Endothelial cell (in vitro differentiated cells): Measurements from ENCODE around the gene CHIC2. TPM values are rescaled to one million over a fixed set of nuclear protein-coding genes. Genes with fewer than 3 reads are reported as not detected.
"Not testable (repeated sequence)": the region's sequence is repeated elsewhere in the genome, so short reads cannot be mapped to it uniquely, and the experiment has no call there.

Experiments
- DNase-seq: peaks from one replicate; pipeline ENCODE4 v3.0.0; 2021; ENCODE audit warnings: low spot score
- H3K27ac Mint-ChIP-seq: one replicate; pipeline ENCODE4 v1.8.0; 2021; ENCODE audit warnings: mixed read lengths, inconsistent platforms; ENCODE audit not compliant: unreplicated experiment
- H3K27me3 Mint-ChIP-seq: one replicate; pipeline ENCODE4 v1.8.0; 2021; ENCODE audit warnings: mild to moderate bottlenecking, moderate library complexity, mixed read lengths, inconsistent platforms; ENCODE audit not compliant: unreplicated experiment
- H3K36me3 Mint-ChIP-seq: one replicate; pipeline ENCODE4 v1.8.0; 2021; ENCODE audit warnings: mild to moderate bottlenecking, low read depth, mixed read lengths, inconsistent platforms; ENCODE audit not compliant: unreplicated experiment
- H3K4me1 Mint-ChIP-seq: one replicate; pipeline ENCODE4 v1.8.0; 2021; ENCODE audit warnings: mild to moderate bottlenecking, mixed read lengths, inconsistent platforms; ENCODE audit not compliant: unreplicated experiment
- H3K4me3 Mint-ChIP-seq: one replicate; pipeline ENCODE4 v1.8.0; 2021; ENCODE audit warnings: mild to moderate bottlenecking, mixed read lengths, inconsistent platforms; ENCODE audit not compliant: unreplicated experiment
- H3K9me3 Mint-ChIP-seq: one replicate; pipeline ENCODE4 v1.8.0; 2021; ENCODE audit warnings: mixed read lengths, inconsistent platforms; ENCODE audit not compliant: unreplicated experiment
- long read RNA-seq: library from polyadenylated mRNA; unstranded; transcript quantifications from one replicate; pipeline ENCODE4 v2.0.0, GENCODE V29; 2020; ENCODE audit not compliant: unreplicated experiment
- total RNA-seq: library from RNA; stranded (reverse); fragmentation: NEBNext Ultra II Directional; extraction: Animal tissue kit (Norgen Biotek cat#: 25700); gene quantifications from one replicate; pipeline ENCODE4 v1.2.1, GENCODE V29; 2021; ENCODE audit not compliant: unreplicated experiment
- TF ChIP-seq, protein P1 (sequence below): fragments of 200-600 bp; sonication (generic); IDR thresholded peaks from one replicate; pipeline ENCODE4 v1.5.0; 2021; ENCODE audit warnings: antibody characterized with exemption; ENCODE audit not compliant: unreplicated experiment

CHIC2 gene
- 33.1 TPM for total RNA-seq
- long read RNA-seq, transcript CHIC2-201 (6 exons, 1,194 nt): major isoform, 34 of 37 reads
- long read RNA-seq, partial matches to known transcripts: 0 of 37 reads
- long read RNA-seq, other reads (novel, unspliced or antisense): 3 of 37 reads

- TF ChIP-seq, protein P1, sequence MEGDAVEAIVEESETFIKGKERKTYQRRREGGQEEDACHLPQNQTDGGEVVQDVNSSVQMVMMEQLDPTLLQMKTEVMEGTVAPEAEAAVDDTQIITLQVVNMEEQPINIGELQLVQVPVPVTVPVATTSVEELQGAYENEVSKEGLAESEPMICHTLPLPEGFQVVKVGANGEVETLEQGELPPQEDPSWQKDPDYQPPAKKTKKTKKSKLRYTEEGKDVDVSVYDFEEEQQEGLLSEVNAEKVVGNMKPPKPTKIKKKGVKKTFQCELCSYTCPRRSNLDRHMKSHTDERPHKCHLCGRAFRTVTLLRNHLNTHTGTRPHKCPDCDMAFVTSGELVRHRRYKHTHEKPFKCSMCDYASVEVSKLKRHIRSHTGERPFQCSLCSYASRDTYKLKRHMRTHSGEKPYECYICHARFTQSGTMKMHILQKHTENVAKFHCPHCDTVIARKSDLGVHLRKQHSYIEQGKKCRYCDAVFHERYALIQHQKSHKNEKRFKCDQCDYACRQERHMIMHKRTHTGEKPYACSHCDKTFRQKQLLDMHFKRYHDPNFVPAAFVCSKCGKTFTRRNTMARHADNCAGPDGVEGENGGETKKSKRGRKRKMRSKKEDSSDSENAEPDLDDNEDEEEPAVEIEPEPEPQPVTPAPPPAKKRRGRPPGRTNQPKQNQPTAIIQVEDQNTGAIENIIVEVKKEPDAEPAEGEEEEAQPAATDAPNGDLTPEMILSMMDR: no peak
Observed at GRCh38 chr4:54064317-54065111, at the start of gene CHIC2. TSS of gene CHIC2 (minus strand) at chr4:54064605. CDS start at chr4:54064300, 305 bp downstream.

DNA sequence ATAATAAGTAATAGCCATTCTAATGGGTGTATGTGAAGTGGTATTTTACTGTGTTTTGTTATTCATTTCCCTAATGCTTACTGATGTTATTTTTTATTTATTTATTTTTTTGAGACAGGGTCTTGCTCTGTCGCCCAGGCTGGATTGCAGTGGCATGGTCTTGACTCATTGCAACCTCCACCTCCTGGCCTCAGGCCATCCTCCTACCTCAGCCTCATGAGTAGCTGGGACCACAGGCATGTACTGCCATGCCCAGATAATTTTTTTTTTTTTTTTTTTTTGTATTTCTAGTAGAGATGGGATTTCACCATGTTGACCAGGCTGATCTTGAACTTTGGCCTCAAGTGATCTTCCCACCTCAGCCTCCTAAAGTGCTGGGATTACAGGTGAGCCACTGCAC lies 48.8 kb upstream of the CHIC2 start:
- H3K36me3 Mint-ChIP-seq, H3K9me3 Mint-ChIP-seq, H3K4me3 Mint-ChIP-seq, DNase-seq, H3K27ac Mint-ChIP-seq: not testable (repeated sequence)
- Mint-ChIP-seq H3K27me3 (peaks cover 11% of the 10 kb centered on the region), H3K4me1 (peaks cover 21% of the 10 kb centered on the region)

More at GRCh38 chr4:54064317-54065111, at the start of gene CHIC2:
- Mint-ChIP-seq H3K4me3 (peak within 1 kb of the TSS; percentile 94), H3K36me3 (peaks cover 12% of the 10 kb centered on the region), H3K27me3 (peaks cover 29% of the 10 kb centered on the region), H3K9me3 (no peaks in the 10 kb centered on the region), H3K27ac (peak within 1 kb of the TSS; percentile 97), H3K4me1 (peaks cover 55% of the 10 kb centered on the region)
- peak; percentile 96 for DNase-seq

DNA sequence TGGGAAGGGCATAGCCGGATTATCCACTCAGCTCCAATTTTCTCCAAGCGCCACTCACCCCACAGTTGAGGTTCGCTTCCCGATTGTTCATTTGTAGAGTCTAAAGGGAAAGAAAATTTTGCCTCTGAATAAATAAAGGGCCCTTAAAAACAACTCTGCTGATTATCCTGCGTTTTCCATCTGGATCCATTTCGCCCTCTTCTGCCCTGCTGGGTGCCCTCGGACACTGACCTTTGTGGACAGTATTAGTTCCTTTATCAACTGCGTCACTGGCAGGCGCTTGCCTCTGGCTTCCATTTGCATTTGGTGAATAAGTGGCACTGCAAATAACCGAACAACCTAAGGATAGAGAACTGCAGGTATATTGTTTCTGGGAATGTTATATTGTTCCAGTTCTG lies 45.6 kb upstream of the CHIC2 start:
- Mint-ChIP-seq H3K36me3 (no peaks in the 10 kb centered on the region), H3K4me1 (peaks cover 37% of the 10 kb centered on the region), H3K27me3 (peaks cover 14% of the 10 kb centered on the region), H3K4me3 (peak overlapping the region; percentile 58), H3K9me3 (no peaks in the 10 kb centered on the region), H3K27ac (peak overlapping the region; percentile 1)
- TF ChIP-seq, protein P1: no peak
- no peak for DNase-seq

DNA sequence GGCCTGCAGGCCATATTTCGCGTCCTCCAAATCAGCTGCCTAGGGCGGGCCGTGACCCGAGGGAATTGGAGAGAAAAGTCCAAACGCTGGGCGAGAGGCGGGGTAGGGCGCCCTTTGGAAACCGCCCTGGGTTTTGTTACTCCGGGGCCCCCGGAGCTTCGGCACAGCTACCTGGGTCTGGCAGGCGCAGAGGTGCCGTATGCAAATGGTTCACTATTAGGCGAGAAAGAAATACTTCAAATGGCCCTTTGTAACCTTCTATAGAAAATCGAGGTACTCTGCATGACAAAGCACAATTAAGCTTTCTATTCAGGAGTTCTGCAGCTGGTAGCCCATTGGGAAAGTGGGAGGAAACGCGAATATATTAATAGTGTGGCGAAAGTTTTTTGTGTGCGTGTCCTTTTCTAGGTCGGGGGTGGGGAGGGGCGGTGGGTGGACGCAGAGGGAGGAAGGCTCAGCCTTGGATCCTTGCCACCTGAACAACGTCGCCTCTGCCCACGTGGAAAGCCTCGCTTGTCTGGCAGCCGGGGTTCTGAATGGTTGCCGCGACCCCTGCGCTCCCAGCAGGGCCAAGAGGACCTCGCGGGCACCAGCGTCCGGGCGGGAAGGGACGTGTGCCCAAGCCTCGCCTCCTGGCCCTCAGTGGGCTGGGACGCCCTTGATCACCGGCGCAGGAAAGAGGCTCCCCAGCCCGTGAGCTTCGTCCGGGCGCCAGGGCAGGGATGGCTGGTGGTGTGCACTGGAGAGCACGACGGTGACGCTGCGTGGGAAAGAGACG lies 45.0 kb upstream of the CHIC2 start:
- peaks cover 18% of the 10 kb centered on the region for H3K27me3 Mint-ChIP-seq
- TF ChIP-seq, protein P1: no peak
- no peak overlapping the region for H3K27ac Mint-ChIP-seq
- H3K36me3 Mint-ChIP-seq: no peaks in the 10 kb centered on the region
- peak overlapping the region; percentile 58 for H3K4me3 Mint-ChIP-seq
- no peak for DNase-seq
- peaks cover 43% of the 10 kb centered on the region for H3K4me1 Mint-ChIP-seq
- no peaks in the 10 kb centered on the region for H3K9me3 Mint-ChIP-seq

DNA sequence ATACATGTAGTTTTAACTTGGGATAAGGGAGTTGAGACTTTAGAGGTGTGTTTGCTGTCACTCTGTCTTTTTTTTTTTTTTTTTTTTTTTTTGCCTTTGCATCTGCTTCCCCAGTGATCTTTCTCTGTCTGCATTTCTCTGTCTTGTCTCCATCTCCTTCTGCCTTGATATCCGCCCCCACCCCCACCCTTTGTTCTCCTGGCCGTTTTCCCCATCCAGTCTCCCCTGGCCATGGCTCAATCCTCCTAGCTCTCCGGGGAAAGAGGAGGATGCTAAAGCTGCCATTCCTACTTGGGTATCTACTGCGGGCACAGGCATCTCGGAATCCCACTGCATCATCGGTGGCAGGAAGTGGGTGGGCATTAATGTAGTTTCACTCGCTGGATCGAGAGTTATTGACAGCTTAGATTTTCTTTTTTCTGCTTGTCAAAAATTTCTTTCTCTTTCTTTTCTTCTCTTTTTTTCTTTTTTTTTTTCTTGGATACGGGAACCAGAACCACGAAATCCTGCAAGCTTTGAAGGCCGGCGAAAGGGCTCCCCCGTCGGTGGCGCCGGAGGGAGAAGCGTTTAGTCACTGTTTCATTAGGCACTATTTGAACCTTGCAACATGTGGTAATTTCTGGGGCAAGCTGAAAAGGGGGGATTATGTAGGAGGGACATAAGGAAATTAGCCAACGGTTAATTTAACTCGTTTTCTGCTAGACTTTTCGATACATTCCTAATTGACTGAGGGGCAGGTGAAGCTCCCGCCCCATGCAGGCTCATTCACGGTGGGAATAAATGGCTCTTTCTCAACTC lies 43.7 kb upstream of the CHIC2 start:
- Mint-ChIP-seq H3K27me3 (peaks cover 18% of the 10 kb centered on the region), H3K4me1 (peaks cover 47% of the 10 kb centered on the region), H3K27ac (no peak overlapping the region), H3K36me3 (no peaks in the 10 kb centered on the region), H3K9me3 (no peaks in the 10 kb centered on the region), H3K4me3 (peak overlapping the region; percentile 81)
- DNase-seq: no peak
- TF ChIP-seq, protein P1: no peak
